Measurements from ENCODE around the gene LRP5. TPM values are rescaled to one million over a fixed set of nuclear protein-coding genes. Genes with fewer than 3 reads are reported as not detected.

LRP5 gene
- total RNA-seq: 9.4 and 11.1 TPM in 2 replicates

DNA sequence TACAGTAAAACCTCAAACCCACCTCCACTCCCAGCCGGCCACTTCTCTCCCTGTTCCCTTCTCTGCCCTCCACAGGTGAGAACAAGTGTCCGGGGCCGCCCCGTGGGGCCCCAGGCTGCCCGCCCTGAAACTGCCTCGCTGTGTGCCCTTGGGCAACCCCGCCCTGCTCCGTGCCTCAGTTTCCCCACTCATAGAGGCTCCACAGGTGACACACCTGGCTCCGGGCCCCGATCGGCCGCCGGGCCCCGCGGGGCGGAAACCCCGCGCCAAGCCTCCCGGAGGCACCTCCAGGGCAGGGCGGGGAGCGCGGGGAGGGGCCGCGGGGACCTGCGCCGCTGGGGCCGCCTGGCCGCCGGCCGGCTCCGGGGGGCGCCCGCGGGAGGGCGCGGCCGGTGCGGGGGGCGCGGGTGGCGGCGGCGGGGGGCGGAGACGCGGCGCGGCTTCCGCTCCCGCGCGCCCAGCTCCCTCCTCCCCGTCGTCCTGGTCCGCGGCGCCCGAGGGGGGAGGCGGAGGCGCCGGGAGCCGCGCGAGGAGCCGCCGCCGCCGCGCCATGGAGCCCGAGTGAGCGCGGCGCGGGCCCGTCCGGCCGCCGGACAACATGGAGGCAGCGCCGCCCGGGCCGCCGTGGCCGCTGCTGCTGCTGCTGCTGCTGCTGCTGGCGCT lies at the start of gene LRP5:
Gene LRP5 (plus strand): TSS at position 475 of the 663 bp plus-strand sequence. CDS start 124 bp downstream, at position 599.
- Mint-ChIP-seq H3K4me3 (ENCODE audit: low read depth) (peak within 1 kb of the TSS; percentile 84), H3K27ac (no peak within 1 kb of the TSS), H3K27me3 (ENCODE audit: low read depth) (peaks cover 26% of the 10 kb centered on the region), H3K36me3 (ENCODE audit: low read depth) (no peaks in the 10 kb centered on the region), H3K9me3 (no peaks in the 10 kb centered on the region), H3K4me1 (ENCODE audit: low read depth) (peaks cover 25% of the 10 kb centered on the region)
- no peak for DNase-seq (ENCODE audit: low spot score)
- intact Hi-C loops (cut with micrococcal nuclease): loop anchor here (5.0 kb wide), 1 partner anchor 70 kb away; no protein-coding TSS in a partner anchor

DNA sequence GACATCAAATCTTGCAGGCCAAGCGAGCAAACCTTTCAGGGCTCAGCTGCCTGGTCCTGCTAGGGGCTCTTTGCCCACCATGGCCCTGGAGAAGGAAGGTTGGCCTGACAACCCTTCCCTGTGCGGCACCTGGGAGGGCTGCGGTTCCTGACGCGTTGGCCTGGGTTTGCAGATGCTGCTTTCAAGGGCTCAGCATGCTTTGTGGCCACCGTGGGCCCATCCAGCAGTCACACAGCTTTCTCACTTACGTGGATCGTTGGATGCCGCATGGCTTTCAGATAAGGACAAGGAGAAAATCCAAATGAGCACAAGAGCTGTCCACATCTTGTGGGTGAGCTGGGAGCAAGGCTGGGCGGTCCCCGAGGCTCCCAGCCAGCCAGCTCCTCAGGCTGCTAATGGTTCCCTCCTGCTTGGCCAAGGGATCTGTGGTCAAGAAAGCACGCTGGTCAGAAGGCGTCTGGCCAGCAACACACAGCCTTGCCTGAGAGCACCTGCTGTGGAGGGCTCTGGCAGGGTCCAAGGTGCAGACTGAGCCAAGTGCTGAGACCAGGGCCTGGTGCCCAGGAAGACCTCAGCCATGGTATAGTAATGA lies 48.9 kb upstream of the LRP5 start:
- no peak overlapping the region for H3K4me3 Mint-ChIP-seq (ENCODE audit: low read depth)
- intact Hi-C loops (cut with micrococcal nuclease): no loop called here
- H3K4me1 Mint-ChIP-seq (ENCODE audit: low read depth): peaks cover 14% of the 10 kb centered on the region
- H3K9me3 Mint-ChIP-seq: no peaks in the 10 kb centered on the region
- H3K27me3 Mint-ChIP-seq (ENCODE audit: low read depth): no peaks in the 10 kb centered on the region
- DNase-seq (ENCODE audit: low spot score): no peak
- peaks cover 53% of the 10 kb centered on the region for H3K36me3 Mint-ChIP-seq (ENCODE audit: low read depth)
- no peak overlapping the region for H3K27ac Mint-ChIP-seq

DNA sequence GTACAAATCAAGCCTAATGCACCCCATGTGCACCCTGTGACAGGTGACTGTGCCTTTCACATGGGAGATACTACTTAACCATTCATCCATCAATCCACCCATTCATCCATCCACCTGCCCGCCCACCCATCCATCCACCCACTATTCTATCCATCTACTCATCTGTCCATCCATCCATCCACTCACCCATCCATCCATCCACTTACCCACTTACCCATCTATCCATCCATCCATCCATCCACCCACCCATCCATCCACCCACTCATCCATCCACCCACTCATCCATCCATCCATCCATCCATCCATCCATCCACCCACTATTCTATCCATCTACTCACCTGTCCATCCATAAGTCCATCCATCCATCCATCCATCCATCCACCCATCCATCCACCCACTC lies 48.1 kb upstream of the LRP5 start:
- Mint-ChIP-seq H3K36me3 (ENCODE audit: low read depth) (peaks cover 56% of the 10 kb centered on the region), H3K27me3 (ENCODE audit: low read depth) (no peaks in the 10 kb centered on the region), H3K4me1 (ENCODE audit: low read depth) (peaks cover 14% of the 10 kb centered on the region), H3K27ac (no peak overlapping the region), H3K4me3 (ENCODE audit: low read depth) (no peak overlapping the region), H3K9me3 (no peaks in the 10 kb centered on the region)
- no peak for DNase-seq (ENCODE audit: low spot score)
- intact Hi-C loops (cut with micrococcal nuclease): no loop called here

DNA sequence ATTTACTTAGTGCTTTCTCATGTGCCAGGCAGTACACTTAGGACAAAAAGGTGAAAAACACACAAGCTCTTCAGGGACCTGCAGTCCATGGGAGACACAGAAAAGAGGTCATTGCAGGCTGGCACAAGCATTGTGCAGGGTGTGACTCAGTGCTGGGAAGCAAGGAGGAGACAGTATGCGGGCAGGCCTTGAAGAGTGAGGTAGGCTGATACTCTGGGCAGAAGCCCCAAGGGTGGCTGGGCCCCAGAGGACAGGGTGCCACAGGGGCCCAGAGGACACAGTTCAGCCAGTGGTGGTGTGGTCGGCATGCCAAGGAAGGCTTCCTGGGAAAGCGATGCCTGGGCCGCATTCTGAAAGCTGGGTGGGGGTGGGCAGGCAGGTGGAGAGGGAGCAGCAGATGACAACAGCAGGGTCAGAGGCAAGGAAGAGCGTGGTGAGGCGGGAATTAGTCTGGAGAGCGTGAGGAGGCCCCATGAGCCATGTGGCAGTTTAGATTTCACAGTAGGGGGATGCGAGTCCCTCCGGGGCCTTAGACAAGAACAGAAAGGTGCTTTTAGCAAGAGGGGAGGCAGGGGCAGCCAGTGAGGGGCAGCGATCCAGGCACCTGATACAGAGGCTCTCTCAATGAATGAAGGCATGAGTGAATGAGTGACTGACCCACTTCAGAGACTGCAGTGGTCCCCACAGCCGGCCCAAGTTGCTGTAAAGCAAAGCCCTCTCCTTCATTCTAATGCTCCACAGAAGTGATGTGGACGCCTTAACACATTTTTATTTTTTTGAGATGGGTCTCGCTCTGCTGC lies 47.5 kb upstream of the LRP5 start:
- intact Hi-C loops (cut with micrococcal nuclease): no loop called here
- no peak overlapping the region for H3K27ac Mint-ChIP-seq
- H3K4me3 Mint-ChIP-seq (ENCODE audit: low read depth): no peak overlapping the region
- peaks cover 17% of the 10 kb centered on the region for H3K4me1 Mint-ChIP-seq (ENCODE audit: low read depth)
- DNase-seq (ENCODE audit: low spot score): no peak
- no peaks in the 10 kb centered on the region for H3K9me3 Mint-ChIP-seq
- H3K36me3 Mint-ChIP-seq (ENCODE audit: low read depth): peaks cover 56% of the 10 kb centered on the region
- no peaks in the 10 kb centered on the region for H3K27me3 Mint-ChIP-seq (ENCODE audit: low read depth)

DNA sequence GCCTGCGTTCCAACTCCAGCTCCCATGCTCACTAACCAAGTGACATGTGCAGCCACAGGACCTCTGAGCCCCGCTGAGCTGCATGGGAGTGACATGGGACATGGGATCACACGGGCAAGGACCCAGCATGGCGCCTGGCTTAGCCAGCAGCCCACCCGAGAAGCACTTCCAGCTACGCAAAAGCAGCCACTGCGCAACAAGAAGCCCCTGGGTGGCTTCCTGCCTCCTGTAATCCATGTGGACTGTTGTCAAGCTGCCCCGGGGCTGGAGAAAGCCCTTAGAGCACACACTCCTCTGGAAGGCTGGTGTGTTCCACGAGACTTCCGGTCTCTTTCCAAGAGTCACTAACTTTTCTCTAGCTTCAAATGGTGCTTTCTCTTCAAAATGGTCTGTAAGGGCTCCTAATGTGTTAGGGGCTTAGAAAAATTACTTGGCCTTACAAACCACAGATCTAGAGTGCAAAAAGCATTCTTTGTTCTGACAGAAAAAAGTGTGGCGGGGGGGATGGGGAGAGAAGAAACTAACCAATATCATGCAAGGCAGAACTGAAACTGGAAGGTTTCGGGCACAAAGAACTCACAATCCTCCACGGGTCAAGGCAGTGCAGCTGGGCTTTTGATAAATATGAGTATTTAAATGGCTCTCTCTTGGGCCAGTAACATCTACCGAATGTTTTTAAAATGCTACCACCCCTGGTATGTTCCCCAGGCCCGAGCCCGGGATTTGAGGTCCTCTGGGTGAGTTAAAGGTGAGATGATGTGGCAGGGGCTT lies 46.1 kb upstream of the LRP5 start:
- Mint-ChIP-seq H3K27me3 (ENCODE audit: low read depth) (no peaks in the 10 kb centered on the region), H3K4me1 (ENCODE audit: low read depth) (peaks cover 25% of the 10 kb centered on the region), H3K27ac (no peak overlapping the region), H3K36me3 (ENCODE audit: low read depth) (peaks cover 47% of the 10 kb centered on the region), H3K4me3 (ENCODE audit: low read depth) (no peak overlapping the region), H3K9me3 (no peaks in the 10 kb centered on the region)
- DNase-seq (ENCODE audit: low spot score): no peak
- intact Hi-C loops (cut with micrococcal nuclease): no loop called here

DNA sequence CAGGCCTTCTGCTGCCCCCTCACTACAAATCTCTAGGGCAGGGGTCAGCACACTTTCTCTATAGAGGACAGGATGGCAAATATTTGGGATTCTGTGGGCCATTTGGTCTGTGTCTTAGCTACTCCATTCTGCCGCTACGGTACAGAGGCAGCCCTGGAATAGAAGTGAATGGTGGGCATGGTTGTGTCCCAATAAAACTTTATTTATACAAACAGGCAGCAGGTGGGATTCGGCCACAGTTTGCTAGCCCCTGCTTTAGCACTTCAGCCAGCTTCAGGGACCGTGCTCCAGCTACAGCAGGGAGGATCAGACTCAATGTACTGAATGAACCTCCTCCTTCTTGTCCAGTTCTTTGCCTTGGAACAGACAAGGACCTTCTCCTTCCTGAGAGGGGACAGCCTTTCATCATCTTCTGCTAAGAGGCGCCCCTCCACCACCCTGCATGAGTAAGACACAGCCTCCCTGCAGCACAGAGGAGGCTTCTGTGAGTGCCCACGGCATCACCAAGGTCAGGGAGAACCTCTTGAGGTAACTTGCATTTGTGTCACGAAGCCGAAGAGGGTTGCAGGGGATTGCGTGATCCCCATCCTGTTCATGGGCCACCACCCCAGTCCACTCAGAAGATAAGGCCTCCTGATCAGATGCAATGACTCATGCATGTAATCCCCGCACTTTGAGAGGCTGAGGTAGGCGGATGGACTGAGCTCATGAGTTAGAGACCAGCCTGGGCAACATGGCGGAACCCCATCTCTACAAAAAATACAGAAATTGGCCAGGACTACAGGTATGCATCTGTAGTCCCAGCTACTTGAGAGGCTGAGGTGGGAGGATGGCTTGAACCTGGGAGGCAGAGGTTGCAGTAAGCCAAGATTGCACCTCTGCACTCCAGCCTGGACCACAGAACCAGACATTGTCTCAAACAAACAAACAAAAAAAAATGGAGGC lies 45.2 kb upstream of the LRP5 start:
- intact Hi-C loops (cut with micrococcal nuclease): no loop called here

DNA sequence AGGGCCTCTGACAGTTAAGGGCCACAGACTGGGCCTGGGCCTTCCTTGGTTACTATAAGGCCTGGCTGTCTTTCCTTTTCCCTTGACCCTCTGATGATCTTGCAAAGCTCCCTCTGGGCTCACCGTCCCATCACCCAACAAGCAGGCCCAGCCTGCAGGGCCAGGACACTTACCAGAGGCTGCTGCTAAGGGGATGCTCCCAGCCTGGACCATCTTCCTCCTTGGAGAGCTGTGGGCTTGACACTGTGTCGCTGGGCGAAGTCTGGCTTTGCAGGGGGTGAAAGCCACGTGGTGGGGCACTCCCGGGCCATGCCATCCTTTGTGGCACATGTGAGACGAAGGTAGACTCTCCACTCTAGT lies 44.5 kb upstream of the LRP5 start:
- H3K9me3 Mint-ChIP-seq: no peaks in the 10 kb centered on the region
- no peak overlapping the region for H3K4me3 Mint-ChIP-seq (ENCODE audit: low read depth)
- H3K27me3 Mint-ChIP-seq (ENCODE audit: low read depth): no peaks in the 10 kb centered on the region
- H3K4me1 Mint-ChIP-seq (ENCODE audit: low read depth): peaks cover 29% of the 10 kb centered on the region
- intact Hi-C loops (cut with micrococcal nuclease): no loop called here
- peaks cover 35% of the 10 kb centered on the region for H3K36me3 Mint-ChIP-seq (ENCODE audit: low read depth)
- H3K27ac Mint-ChIP-seq: no peak overlapping the region
- no peak for DNase-seq (ENCODE audit: low spot score)

More for the DNA sequence above, 45.2 kb upstream of the LRP5 start:
- DNase-seq (ENCODE audit: low spot score): no peak
- H3K9me3 Mint-ChIP-seq: no peaks in the 10 kb centered on the region
- peaks cover 25% of the 10 kb centered on the region for H3K4me1 Mint-ChIP-seq (ENCODE audit: low read depth)
- no peak overlapping the region for H3K4me3 Mint-ChIP-seq (ENCODE audit: low read depth)
- H3K36me3 Mint-ChIP-seq (ENCODE audit: low read depth): peaks cover 41% of the 10 kb centered on the region
- no peak overlapping the region for H3K27ac Mint-ChIP-seq
- H3K27me3 Mint-ChIP-seq (ENCODE audit: low read depth): no peaks in the 10 kb centered on the region

DNA sequence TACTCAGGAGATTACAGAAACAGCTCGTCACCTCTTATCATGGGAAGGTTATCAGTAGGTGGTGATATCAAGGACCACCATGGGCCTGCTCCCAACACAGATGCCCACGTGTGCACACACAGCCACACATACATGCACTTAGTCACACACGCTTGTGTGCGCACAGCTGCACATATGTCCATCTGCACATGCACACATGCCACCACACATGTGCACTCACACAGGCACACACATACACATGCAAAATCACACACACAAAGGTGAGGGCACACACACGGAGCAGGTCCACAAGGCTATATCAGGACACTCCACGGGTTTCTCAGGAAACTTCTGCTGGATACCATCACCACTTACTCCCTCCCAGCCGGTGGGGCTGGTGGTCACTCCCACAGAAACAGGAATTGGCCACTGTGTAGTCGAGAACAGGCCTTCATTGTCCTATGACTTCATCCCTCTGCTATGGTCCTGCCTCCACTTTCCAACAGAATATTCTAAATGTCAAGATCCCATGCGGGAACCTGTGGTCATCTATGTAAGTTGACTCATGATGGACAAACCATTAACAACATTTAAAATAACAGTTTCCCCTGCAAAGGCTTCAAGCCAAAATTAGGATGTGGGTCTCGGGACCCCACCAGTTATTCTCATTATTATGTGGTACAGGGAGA lies 42.8 kb upstream of the LRP5 start:
- peaks cover 35% of the 10 kb centered on the region for H3K4me1 Mint-ChIP-seq (ENCODE audit: low read depth)
- H3K36me3 Mint-ChIP-seq (ENCODE audit: low read depth): peaks cover 22% of the 10 kb centered on the region
- H3K4me3 Mint-ChIP-seq (ENCODE audit: low read depth): peak overlapping the region; percentile 44
- H3K27ac Mint-ChIP-seq: no peak overlapping the region
- no peaks in the 10 kb centered on the region for H3K27me3 Mint-ChIP-seq (ENCODE audit: low read depth)
- intact Hi-C loops (cut with micrococcal nuclease): loop anchor here (5.0 kb wide), 1 partner anchor 57 kb away; the partner anchor contains the start of gene KMT5B
- H3K9me3 Mint-ChIP-seq: no peaks in the 10 kb centered on the region
- no peak for DNase-seq (ENCODE audit: low spot score)

DNA sequence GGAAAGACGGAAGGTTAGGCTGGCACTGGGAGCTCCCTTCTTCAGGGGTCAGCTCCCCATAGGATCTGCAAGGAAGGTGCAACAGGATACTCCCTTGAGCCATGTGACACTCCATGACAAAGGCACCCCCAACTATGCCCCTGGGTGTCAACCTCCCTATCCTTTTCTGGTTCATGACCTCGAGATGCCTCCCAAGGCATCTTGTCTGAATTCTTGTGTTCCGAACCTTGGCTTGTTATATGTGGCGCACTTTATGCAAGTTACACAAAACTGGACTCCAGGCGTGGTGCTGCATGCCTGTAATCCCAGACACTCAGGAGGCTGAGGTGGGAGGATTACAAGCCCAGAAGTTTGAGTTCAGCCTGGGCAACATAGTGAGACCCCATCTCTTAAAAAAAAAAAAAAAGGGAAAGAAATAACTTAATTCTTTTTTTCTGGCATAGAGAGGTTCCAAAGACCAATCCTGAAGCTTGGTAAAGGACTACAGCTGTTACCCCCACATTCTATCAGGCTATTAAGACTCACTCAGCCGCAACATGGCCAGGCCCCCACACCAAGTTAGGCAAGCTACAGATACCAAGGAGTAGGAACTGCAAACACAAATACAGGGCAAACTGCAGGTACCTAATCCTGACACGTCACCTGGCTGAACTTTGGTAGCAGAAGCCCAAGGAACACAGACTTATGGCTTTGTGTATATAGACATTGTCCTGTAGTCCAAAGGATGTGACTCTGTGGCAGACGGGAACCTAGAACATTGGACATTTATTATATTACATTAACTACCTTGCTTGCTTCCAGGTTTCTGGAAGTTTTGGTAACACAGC lies 42.0 kb upstream of the LRP5 start:
- peaks cover 32% of the 10 kb centered on the region for H3K4me1 Mint-ChIP-seq (ENCODE audit: low read depth)
- no peaks in the 10 kb centered on the region for H3K27me3 Mint-ChIP-seq (ENCODE audit: low read depth)
- peak overlapping the region; percentile 48 for H3K27ac Mint-ChIP-seq
- H3K4me3 Mint-ChIP-seq (ENCODE audit: low read depth): peak overlapping the region; percentile 97
- intact Hi-C loops (cut with micrococcal nuclease): loop anchor here (5.0 kb wide), 1 partner anchor 58 kb away; the partner anchor contains the start of gene KMT5B
- no peak for DNase-seq (ENCODE audit: low spot score)
- H3K36me3 Mint-ChIP-seq (ENCODE audit: low read depth): peaks cover 15% of the 10 kb centered on the region
- no peaks in the 10 kb centered on the region for H3K9me3 Mint-ChIP-seq

DNA sequence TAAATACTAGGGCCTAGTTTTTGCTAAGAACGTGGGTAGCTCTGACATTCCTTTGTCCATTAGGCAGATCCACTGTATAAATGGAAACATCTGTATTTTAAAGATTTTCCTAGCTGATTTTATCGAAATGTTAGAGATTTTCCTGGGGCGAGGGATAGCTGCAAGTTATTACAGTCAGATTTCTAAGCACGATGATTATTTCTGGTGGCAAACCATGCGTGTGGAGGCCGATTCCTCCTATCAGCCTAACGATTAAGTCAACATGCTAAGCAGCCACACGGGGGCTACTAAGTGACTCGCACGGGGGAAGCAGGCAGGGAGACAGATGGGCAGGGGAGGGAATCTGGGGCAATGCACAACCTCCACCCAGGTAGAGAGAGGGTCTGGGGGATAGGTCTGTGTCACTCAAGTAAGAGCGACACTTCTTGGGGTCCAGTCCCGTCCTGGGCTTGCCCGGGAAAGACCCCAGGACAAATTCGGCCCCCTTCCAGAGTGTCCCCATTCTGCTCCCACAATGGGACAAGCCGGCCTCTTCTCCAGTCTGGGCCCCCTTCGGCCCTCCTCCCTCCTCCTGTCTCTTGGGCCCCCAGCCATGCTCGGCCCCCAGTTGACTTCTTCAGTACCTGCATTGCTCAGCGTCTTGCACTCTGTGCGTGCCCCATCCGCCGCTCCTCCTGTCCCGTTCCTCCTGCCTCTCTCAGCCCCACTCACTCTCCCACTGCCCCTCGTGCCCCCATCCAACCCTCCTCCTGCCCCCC lies 41.2 kb upstream of the LRP5 start:
- no peaks in the 10 kb centered on the region for H3K9me3 Mint-ChIP-seq
- H3K4me1 Mint-ChIP-seq (ENCODE audit: low read depth): peaks cover 32% of the 10 kb centered on the region
- H3K4me3 Mint-ChIP-seq (ENCODE audit: low read depth): peak overlapping the region; percentile 97
- H3K36me3 Mint-ChIP-seq (ENCODE audit: low read depth): peaks cover 13% of the 10 kb centered on the region
- intact Hi-C loops (cut with micrococcal nuclease): loop anchor here (5.0 kb wide), 1 partner anchor 59 kb away; the partner anchor contains the start of gene KMT5B
- no peaks in the 10 kb centered on the region for H3K27me3 Mint-ChIP-seq (ENCODE audit: low read depth)
- DNase-seq (ENCODE audit: low spot score): peak; percentile 48
- peak overlapping the region; percentile 83 for H3K27ac Mint-ChIP-seq
